Stimulated activated CD8-positive, alpha-beta memory T cell treated with anti-CD3 and anti-CD28 coated beads, Interleukin-4, amount 100 ng/mL, for 24 hours (primary cell): Measurements from ENCODE around the gene ARL13B.
"Not testable (repeated sequence)": the region's sequence is repeated elsewhere in the genome, so short reads cannot be mapped to it uniquely, and the experiment has no call there.

ENCODE experiments used
- DNase-seq: peaks from one replicate; pipeline ENCODE4 v3.0.0-alpha.2; 2020; ENCODE audit warnings: low read depth

The ARL13B gene

GRCh38 chr3:93979850-93980676, at the start of gene ARL13B:
Gene ARL13B, plus strand, starts transcription at chr3:93980155. Its CDS starts 269 bp downstream, at chr3:93980424.
- DNase-seq, result peak; percentile 87

GRCh38 chr3:93931597-93932229, 48.2 kb upstream of the ARL13B start:
- no peak for DNase-seq

DNA sequence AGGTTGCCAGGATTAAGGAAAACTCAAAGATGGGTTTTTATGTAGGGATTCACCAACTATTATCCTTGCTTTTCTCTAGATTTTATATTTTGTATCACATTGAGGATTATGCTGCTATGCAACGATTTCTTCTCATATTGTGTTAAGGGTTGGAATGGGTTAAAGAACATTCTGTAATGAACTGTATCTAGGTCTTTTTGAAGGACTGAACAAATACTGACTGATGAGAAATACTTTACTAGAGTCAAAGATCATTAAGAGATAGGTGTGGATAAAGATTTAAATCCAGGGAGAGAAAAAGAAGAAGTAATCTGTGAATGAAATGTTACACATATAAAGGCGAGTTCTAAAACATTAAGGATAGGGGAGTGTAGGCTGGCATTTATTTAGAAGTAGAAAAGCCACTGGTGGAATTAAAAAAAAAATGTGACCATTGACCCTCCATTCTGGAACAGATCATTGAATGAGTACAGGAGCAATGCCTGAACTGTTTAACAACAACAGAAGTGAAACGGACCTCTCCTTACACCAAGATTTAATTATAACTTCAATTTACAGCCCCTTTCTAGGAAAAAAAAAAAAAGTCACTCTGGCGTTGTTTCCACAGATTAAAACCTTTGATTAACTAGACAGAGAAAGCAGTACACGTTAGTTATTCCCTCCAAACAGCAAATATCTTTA, 45.4 kb upstream of the ARL13B start:
- no peak for DNase-seq

DNA sequence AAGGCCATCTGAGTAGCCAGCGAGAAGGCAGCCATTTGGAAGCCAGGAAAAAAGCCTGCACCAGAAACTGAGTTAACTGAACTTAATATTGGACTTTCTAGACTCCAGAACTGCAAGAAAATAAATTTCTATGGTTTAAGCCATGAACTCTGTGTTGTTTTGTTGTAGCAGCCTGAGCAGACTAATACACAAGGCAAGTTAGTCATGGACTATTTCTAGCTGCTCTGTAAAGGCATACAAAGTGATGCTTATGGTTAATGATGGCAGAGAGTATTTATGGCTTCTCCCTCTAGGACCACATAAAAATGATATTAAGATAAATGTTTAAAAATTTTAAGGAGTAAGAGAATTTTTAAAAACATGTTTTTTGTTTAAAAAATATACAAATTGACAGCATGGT, 43.4 kb upstream of the ARL13B start:
- DNase-seq, result no peak

DNA sequence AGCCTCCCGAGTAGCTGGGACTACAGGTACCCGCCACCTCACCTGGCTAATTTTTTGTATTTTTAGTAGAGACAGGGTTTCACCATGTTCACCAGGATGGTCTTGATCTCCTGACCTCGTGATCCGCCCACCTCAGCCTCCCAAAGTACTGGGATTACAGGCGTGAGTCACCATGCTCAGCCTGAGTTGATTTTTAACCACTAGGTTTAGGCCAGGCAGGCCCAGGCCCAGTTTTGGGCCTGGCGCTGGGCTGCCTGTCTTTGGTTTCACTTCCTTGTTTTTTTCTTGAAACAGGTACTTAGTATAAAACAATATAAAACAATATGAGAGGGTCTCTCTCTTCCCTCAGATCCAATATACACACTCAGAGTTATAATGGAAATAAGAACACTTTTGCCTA, 42.5 kb upstream of the ARL13B start:
- not testable (repeated sequence) for DNase-seq

DNA sequence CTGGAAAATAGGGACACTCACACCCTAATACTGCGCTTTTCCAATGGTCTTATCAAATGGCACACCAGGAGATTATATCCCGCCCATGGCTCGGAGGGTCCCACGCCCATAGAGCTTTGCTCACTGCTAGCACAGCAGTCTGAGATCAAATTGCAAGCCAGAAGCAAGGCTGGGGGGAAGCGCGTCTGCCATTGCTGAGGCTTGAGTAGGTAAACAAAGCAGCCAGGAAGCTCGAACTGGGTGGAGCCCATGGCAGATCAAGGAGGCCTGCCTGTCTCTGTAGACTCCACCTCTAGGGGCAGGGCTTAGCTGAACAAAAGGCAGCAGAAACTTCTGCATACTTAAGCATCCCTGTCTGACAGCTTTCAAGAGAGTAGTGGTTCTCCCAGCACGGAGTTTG, 30.0 kb upstream of the ARL13B start:
- not testable (repeated sequence) for DNase-seq

GRCh38 chr3:93961026-93961425, 18.9 kb upstream of the ARL13B start:
- no peak for DNase-seq

GRCh38 chr3:93961489-93961888, 18.5 kb upstream of the ARL13B start:
- DNase-seq, result no peak

- DNase-seq, result no peak
Measured at GRCh38 chr3:93962798-93963197, 17.2 kb upstream of the ARL13B start.

DNA sequence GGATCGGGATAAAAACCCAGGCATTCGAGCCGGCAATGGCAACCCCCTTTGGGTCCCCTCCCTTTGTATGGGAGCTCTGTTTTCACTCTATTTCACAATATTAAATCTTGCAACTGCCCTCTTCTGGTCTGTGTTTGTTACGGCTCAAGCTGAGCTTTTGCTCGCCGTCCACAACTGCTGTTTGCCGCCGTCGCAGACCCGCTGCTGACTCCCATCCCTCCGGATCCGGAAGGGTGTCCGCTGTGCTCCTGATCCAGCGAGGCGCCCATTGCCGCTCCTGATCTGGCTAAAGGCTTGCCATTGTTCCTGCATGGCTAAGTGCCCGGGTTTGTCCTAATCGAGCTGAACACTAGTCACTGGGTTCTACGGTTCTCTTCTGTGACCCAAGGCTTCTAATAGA, 14.8 kb upstream of the ARL13B start:
- not testable (repeated sequence) for DNase-seq

- no peak for DNase-seq
Measured at GRCh38 chr3:93969443-93969842, 10.5 kb upstream of the ARL13B start.

- no peak for DNase-seq
Measured at GRCh38 chr3:93969997-93970396, 10.0 kb upstream of the ARL13B start.

GRCh38 chr3:93973131-93974126, 6.5 kb upstream of the ARL13B start, which contains the start of gene PROS1:
Gene PROS1, minus strand, starts transcription at chr3:93973896. Its CDS starts 147 bp downstream, at chr3:93973749.
- peak; percentile 24 for DNase-seq

DNA sequence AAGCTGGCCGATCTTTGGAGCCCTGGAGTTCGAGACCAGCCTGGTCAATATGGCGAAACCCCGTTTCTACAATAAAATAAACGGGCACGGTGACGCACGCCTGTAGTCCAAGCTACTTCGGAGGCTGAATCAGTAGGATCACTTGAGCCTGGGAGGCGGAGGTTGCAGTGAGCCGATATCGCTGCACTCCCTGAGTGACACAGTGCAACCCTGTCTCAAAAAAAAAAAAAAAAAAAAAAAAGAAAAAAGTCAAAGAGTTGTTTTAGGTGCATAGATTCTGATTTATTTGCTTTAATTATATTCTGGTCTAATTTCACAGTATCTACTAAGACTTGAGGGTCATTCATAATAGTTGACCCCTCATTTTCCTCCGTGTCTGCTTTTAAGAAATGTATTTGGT, 1.7 kb downstream of the ARL13B start:
- no peak for DNase-seq

- no peak for DNase-seq
Measured at GRCh38 chr3:93983408-93983807, 3.5 kb downstream of the ARL13B start.

DNA sequence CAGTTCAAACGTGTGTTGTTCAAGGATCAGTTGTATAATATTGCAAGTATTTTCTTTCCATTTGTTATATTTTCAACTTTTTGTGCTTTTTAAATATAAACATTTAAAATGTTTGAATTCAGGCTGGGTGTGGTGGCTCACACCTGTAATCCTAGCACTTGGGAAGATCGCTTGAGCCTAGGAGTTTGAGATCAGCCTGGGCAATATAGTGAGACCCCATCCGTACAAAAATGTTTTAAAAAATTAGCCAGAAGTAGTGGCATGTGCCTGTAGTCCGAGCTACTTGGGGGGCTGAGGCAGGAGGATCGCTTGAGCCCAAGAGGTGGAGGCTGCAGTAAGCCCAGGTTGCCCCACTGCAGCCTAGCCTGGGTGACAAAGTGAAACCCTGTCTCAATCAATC, 4.7 kb downstream of the ARL13B start:
- DNase-seq, result no peak

GRCh38 chr3:93988283-93988682, 8.3 kb downstream of the ARL13B start:
- no peak for DNase-seq

GRCh38 chr3:93988764-93989163, 8.8 kb downstream of the ARL13B start:
- no peak for DNase-seq

GRCh38 chr3:93989241-93989640, 9.3 kb downstream of the ARL13B start:
- no peak for DNase-seq

DNA sequence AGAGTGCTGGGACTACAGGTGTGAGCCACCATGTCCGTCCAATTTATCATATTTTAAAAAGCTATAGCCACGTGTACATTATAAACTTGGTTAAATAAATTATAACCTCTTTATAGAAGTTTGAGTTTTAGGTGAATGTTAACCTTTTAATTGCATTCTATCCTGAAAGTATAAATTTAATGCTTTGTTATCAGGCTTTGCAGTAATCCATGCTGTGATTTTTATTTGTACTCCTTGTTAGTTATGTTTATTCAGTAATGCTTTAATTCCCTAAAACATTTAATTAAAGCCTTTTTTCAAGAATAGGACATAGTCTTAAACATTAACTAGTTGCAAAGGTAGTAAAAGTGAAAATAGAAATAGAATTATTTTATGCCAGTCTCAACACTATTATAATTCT, 11.7 kb downstream of the ARL13B start:
- DNase-seq, result no peak

GRCh38 chr3:93992207-93992606, 12.3 kb downstream of the ARL13B start:
- no peak for DNase-seq

- DNase-seq, result no peak
Measured at GRCh38 chr3:93994056-93994455, 14.1 kb downstream of the ARL13B start.
